Large intestine (tissue), 1 donor: ENCODE data around the gene CTAGE15. TPM values are rescaled to one million over a fixed set of nuclear protein-coding genes. Genes with fewer than 3 reads are reported as not detected.

Source experiments
- polyA plus RNA-seq: library from polyadenylated mRNA; unstranded; fragments of 120-200 nt; gene quantifications from one replicate; pipeline ENCODE4 v1.2.1, GENCODE V29; 2013

CTAGE15 gene
- polyA plus RNA-seq, 1 donor = 5.2 TPM

Other genes with a start within 250 kb of the CTAGE15 start
- gene FAM131B, start 209.1 kb upstream of the CTAGE15 start, polyA plus RNA-seq = 5.8 TPM
- 104 TPM for gene ZYX, start 190.5 kb upstream of the CTAGE15 start, polyA plus RNA-seq
- gene EPHA1, start 162.9 kb upstream of the CTAGE15 start, polyA plus RNA-seq = 42.5 TPM
- gene TAS2R60, start 128.3 kb upstream of the CTAGE15 start, polyA plus RNA-seq = not detected
- gene TAS2R41, start 93.9 kb upstream of the CTAGE15 start, polyA plus RNA-seq = not detected
- gene TCAF2, start 49.2 kb downstream of the CTAGE15 start, polyA plus RNA-seq = 0.99 TPM
- gene CTAGE6, start 185.9 kb downstream of the CTAGE15 start, polyA plus RNA-seq = not detected